Stimulated activated CD4-positive, alpha-beta T cell treated with anti-CD3 and anti-CD28 coated beads, Interleukin-15, amount 100 ng/mL, for 48 hours (primary cell): ENCODE measurements around the gene SLC26A11.
"Not testable (repeated sequence)": the region's sequence is repeated elsewhere in the genome, so short reads cannot be mapped to it uniquely, and the experiment has no call there.

Experiments used
- DNase-seq, 2 donors: peaks; one replicate each; pipeline ENCODE4 v3.0.0-alpha.2; 2020; ENCODE audit warnings: low read depth in 2 of 2

SLC26A11 gene

DNA sequence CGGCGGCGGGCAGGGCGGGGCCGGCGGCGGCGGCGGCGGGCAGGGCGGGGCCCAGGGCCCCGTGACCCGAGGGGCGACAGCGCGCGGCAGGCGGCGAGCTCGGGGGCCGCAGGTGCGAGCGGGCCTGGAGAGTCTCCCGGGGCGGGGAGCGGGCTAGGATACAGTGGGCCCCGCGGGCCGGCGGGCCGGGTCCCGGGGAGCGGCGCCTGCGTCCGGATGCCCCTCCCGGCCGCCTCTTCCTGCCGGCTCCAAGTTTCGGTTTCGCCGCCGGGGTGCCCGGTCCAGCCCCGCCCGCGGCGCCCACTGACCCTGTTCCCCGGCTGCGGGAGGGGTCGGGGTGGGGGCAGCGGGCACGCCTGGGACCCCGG lies 40.5 kb downstream of the SLC26A11 start, which contains the start of gene RNF213:
Gene RNF213, plus strand, starts transcription at position 62 of the 368 bp plus-strand sequence. CDS start 2,830 bp downstream, outside the sequence.
- no peak for DNase-seq

DNA sequence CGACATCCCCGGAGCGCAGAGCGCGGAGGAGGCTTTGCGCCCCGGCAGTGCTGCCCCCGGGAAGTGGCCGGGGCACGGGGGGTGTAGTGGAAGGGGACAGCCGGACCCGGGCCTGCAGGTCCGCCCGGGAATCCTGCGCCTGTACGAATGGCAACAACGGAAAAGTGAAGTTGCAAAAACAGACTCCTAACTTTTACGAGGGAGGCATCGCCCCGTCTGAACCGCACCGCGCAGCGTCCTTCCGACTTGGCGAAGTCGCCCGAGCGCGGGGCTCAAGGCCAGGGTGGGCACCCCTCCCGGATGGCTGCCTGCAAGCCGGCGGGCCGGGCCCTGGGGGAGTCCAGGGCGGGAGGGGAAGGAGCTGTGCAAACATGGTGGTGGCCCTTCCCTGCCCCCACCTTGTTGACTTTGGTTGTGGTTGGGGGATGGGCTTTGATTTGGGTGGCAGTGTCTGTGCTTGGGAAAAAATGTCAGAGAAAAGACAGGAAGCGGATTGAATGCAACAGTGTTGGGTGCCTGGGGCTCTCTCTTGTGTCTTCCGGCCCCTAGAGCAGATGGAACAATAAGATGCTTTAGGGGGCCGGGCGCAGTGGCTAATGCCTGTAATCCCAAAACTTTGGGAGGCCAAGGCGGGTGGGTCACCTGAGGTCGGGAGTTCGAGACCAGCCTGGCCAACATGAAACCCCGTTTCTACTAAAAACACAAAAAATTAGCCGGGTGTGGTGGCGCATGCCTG lies 41.1 kb downstream of the SLC26A11 start:
- no peak for DNase-seq

DNA sequence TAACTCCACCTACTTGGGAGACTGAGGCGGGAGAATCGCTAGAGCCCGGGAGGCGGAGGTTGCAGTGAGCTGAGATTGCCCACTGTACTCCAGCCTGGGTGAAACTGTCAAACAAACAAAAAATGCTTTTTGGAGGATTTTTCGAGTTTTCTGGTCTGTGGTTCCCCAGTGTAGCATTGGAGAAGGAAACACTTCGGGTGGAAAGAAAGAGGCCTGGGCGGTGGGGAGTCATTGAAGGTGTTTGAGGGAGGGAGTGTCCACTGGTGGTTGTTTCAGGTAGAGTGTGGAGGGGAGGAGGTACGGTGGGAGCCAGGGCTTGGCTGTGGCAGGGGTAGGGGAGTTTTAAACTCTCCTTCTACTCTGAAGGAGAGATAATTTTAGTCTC lies 41.7 kb downstream of the SLC26A11 start:
- no peak for DNase-seq

DNA sequence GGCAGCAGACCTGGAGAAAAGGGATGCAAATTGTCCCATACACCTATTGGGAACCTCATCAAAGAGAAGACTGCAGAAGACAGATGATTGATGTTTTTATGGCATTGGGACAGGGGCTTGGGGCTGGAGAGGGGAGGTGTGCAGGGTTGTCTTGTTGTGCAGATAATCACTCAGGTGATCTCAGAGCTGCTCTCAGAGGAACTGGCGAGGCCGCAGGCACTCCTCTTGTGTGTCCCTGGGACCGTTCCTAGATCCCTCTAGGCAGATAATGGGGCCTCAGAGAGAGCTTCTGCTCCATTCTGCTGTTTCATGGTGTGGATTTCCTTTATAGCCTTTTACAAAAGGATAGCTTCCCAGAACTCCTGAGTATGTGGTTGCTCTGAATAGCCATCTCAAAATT lies 42.1 kb downstream of the SLC26A11 start:
- DNase-seq = no peak

DNA sequence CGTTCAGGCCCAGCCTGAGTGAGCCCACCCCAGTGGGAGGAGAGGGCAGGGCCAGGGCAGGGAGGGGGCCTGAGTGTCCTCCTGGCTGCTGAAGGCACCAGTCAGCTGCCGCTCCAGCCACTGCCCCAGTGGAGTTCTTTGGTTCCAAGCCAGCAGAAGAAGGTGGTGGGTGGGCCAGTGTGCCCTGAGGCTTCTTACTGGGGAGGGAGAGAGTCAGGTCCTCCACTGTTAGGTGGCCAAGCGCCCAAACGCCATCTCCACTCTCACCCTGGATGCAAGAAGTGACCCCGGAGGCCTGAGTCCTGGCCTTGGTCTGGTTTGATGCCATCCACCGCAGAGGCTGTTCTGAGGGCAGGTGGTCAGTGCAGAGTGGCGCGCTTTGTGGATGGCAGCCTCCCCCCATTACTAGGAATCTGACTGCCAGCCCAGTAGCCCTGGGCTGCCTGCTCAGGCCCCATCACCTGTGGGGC lies 42.6 kb downstream of the SLC26A11 start:
- no peak for DNase-seq

DNA sequence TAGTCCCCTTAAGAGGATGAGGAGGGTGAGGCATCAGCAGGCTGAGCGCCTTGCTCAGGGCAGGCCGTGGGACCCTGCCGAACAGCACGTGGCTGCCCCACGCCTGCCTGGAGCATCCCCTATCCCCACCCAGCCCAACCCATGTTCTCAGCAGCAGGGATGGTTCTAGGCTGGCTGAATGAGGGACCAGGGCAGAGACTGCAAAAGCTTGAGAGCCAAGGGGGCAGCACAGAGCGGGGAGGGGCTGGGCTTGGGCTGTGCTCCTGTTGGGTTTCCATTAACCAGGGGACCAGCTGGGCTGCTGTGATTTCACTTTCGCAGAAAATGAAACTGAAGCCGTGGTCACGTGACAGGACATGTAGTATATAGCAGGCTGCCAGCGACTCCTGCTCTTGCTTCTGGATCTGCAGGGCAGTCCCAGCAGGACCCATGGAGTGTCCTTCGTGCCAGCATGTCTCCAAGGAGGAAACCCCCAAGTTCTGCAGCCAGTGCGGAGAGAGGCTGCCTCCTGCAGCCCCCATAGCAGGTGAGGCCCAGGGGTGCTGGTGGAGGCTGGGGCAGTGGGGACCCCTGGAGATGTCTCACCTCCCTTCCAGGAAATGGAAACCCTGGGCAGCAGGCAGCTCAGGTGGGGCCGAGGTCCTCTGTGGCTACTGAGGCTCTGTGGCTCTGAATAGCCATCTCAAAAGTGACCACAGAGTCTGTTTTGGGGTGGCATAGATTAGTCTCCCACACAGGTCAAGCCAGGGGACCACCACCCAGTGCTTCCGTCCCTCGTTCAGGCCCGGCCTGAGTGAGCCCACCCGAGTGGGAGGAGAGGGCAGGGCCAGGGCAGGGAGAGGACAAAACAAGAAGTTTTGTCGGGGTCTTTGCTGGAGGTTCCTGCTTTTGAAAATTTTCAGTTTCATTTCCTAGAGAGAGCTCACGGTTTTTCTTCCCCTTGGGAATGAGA lies 43.3 kb downstream of the SLC26A11 start:
- DNase-seq = peak; percentile 86 to 87

DNA sequence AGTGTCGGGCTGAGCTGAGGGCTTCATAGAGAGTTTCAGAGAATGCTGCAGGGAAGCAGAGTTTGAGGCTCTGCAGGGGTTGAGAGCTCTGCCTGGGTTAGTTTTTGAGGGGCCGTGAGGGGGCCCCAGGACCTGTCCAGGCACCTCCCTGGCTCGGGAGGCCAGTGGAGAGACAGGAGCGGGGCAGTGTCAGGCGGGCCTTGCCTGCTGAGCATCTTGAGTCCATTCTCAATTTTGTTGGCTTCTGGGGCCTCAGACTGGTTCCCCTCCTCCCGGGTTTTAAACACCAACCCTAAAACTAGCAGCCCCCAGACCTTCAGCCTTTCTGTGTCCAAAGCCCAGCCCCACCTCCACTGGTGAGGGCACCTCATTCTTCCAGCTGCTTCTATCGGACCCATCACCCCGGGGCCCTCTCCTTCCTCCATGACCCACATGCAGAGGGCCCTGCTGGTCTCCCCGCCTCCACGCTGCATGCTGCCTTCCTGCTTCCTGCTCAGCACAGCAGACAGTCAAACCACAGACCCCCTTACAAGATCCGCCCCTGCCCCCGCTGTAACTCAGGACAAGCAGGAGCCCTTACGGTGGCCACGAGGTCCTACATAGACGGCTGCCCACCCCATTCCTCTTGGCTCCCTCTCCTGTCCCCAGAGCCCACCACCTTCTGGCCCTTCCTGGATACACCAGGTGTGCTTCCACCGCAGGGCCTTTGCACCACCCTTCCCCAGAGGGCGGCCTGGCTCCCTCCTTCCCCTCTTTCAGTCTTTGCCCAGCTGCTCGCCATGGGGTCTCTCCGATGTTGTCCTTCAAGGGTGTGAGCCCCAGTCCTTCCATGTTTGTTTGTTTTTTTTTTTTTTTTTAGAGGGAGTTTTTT lies 44.2 kb downstream of the SLC26A11 start:
- no peak for DNase-seq

DNA sequence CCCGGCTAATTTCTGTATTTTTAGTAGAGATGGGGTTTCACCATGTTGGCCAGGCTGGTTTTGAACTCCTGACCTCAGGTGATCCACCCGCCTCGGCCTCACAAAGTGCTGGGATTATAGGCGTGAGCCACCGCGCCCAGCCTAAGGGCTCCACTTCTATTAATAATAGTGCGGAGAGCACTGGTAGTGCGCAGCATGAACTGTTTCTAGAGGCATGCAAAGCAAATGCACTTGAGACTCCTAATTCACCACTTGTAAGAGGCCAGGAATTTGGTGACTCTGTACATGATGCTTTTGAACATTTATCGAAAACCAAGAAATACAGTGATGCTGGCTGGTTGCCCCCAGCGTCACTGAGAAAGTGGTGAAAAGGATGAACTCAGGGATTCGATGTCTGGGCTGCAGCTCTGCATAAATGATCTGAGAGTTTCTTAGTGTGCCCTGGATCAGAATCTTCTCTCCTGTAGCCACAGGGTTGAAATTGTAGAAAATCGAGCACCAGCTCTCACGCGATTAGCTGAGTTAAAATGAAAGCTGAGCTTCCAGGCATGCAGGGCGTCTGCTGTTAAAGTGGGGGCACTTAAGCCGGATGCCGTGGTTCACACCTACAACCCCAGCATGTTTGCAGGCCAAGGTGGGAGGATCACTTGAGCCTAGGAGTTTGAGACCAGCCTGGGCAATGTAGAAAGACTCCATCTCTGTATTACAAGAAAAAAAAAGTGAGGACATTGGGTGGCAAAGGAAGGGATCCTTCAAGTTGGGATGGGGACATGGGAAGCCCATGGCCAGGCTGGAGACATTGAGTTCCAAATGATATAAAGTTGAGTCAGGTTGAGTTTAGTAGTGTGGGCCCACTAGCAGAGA lies 45.2 kb downstream of the SLC26A11 start:
- no peak for DNase-seq

DNA sequence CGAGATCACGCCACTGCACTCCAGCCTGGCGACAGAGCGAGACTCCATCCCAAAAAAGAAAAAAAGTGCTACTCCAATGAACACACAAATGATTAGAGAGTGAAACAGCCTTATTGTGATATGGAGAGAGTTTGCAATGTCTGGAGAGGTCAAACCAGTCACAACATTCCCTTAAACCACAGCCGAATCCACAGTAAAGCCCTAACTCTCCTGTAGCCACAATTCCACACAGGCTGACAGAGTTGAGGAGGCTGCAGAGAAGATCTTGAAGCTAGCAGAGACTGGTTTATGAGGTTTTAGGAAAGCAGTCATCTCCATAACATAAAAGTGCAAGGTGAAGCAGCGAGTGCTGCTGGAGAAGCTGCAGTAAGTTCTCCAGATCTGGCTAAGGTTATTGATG lies 47.2 kb downstream of the SLC26A11 start:
- DNase-seq = no peak

DNA sequence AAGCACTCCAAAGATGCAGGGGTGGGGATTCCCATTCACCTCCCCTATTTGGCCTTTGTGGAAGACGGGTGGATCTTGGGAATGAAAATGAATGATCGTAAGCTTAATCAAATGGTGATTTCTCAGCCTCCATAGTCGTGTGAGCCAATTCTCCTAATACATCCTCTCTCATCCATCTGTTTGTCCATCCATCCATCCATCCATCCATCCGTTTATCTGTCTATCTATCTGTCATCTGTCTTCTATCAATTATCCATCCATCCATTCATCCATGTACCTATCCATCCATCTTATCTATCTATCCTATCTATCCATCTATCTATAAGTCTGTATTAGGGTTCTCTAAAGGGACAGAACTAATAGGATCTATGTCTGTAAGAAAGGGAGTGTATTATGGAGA lies 48.2 kb downstream of the SLC26A11 start:
- DNase-seq = no peak

DNA sequence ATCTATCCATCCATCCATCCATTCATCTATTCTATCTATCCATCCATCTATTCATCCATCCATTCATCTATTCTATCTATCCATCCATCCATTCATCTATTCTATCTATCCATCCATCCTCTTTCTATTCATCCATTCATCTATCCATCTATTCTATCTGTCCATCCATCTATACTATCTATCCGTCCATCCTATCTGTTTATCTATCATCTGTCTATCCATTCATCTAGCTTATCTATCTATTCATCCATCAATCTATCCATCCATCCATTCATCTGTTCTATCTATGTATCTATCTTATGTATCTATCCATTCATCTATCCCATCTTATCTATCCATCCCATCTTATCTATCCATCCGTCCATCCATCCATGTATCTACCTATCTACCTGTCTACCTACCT lies 49.2 kb downstream of the SLC26A11 start:
- no peak for DNase-seq

DNA sequence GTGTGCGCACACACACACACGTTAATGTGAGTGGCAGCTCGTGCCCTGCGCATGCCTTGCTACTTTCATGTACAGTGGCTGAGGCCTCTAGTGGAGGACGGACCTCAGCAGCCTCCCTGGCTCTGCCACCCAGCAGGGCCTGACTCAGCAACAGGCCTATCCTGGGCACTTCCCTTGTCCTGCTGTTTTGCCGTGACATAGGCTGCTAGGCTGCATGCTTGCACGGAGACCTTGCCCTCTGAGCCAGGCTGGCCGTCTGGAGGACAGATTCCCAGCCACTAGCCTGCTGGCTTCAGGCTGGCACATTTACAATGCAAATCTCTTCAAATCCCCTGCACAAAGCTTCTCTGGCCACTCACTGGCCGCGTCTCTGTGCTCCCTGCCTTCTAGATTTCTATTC lies 49.9 kb downstream of the SLC26A11 start:
- DNase-seq = no peak

DNA sequence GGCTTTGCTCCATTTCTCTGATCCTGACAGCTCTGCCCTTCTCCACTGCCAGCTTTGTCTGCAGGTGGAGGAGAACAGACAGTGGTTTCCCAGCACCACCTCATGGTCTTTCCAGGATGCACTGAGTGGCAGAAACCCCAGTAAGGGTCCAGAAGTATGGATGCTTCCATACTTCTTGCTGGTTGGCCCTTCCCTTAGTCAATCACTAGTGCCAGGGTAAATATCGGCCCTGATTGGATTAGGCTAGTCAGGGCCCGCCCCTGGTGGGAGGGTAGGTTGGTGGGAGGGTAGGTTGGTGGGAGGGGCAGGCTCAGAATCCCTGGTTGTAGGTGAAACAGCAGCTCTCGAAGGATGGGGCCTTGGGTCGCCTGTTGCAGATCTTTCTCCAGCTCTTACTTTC lies 50.6 kb downstream of the SLC26A11 start:
- no peak for DNase-seq

DNA sequence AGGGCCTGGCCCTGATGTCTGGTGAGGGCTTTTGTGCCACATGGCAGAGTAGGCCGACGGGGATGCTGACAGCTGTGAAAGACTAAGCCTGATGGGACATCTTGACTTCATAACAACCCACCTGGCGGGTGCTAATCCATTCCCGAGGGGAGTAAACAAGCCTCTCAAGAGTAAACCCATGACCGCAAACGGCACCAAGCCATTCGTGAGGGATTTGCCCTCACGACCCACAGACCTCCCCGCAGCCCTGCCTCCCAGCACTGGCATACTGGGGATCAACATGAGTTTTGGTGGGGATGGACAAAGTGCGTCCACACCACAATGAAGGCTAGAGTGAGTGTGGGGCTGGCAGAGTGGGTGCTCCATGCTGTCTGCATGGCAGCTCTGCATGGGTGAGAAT lies 52.1 kb downstream of the SLC26A11 start:
- no peak for DNase-seq

DNA sequence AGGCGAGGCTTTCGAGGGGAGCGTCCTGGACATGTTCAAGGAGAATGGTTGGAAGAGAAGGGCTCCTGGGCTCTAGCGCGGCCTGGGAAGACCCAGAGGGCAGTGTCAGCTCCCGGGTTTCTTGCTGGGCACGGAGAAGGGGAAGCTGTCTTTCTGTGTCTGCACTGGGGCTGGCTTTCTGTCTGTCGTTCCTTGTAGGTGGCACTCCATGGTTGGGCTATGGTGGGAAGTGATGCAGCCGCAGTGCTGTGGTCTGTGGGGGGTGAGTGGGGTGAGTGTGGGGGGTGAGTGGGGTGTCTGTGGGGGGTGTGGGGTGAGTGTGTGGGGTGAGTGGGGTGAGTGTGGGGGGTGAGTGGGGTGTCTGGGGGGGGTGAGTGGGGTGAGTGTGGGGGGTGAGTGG lies 54.1 kb downstream of the SLC26A11 start:
- no peak for DNase-seq

DNA sequence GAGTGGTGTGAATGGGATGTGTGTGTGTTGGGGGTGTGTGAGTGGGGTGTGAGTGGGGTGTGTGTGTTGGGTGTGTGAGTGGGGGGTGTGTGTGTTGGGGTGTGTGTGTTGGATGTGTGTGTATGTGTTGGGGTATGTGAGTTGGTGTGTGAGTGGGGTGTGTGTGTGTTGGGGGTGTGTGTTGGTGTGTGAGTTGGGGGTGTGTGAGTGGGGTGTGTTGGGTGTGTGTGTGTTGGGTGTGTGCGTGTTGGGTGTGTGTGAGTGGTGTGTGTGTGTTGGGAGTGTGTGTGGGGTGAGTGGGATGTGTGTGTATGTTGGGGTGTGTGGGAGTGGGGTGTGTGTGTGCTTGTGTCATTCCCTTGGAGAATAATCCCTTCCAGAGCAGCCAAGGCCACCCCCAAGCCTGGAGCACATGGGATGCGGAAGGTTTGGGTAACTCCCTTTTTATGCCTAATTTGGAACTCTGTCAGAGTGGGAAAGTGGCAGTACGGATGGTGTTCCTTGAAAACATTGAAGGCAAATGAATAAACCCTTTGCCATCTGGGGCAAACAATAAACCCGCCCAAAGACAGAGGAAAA lies 54.7 kb downstream of the SLC26A11 start:
- DNase-seq = no peak

DNA sequence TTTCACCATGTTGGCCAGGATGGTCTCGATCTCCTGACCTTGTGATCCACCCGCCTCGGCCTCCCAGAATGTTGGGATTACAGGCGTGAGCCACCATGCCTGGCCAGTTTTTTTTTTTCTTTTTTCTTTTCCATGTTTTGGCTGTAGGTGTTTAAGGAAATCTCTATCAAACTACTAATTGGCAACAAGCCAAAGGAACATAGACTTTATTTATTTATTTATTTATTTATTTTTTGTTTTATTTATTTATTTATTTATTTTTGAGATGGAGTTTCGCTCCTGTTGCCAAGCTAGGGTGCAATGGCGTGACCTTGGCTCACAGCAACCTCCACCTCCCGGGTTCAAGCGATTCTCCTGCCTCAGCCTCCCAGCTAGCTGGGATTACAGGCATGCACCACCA lies 55.6 kb downstream of the SLC26A11 start:
- DNase-seq = not testable (repeated sequence)

DNA sequence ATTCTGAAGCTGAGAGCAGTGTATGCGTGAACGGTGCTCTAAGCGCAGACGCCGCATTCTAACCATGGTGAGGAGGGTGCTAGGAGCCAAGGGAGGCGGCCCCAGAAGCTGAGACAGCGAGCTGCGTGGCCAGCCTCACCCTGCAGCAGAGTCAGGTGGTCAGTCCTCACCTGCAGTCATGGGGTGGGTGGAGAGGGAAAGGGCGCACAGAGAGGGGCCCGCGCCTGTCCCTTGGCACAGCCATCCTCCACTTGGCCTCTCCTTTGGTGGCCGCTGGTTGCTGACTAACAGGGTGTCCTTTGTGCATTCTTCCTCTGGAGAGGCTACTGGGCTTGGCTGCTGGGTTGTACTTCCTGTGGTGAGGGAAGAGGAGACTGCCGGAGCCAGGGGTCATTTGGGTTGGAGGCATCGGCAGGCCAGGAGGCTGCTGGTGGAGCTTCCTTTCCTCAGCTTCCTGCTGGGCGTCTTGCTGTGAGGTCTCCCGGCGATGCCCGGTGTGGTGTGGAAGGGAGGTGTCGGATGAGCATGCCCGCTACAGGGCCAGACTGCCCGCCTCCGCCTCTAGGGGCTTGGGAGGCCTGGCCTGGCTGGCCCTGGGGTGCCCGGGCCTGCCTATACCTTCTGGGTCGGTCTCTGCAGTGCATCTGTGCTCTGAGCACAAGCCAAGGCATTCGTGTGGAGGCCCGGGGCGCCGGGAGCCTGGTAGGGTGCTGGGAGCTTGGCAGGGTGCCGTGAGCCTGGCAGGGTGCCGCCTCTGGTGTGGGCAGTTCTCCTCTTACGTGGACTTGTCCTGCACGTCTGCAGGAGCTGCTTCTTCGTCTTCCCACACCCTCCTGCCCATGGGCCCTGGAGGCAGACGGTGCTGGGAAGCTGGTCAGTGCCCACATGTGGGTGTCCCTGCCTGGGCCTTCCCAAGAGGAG lies 57.8 kb downstream of the SLC26A11 start:
- DNase-seq = no peak

DNA sequence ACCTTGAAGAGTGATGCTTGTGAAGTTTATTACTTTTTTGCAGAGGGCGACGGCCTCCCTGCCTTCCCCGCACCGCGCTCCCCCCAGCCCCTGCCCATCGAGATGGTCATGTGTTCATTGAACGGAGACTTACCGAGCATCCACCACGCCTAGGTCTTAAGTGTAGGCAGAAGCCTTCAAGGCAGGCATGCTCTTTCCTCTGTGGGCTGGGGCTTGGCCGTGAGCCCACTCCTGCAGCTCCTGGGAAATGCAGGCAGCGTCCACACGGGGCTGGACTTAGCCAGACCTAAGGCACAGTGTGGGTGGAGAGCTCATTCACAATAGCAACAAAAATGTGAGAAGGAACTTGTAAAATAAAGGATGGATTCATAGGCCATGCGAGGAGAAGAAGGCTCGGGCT lies 59.7 kb downstream of the SLC26A11 start:
- no peak for DNase-seq
